MM.1S (cell line): ENCODE data around the gene CETP.

Source experiments
- DNase-seq: peaks from one replicate; pipeline ENCODE4 v3.0.0-alpha.2; 2015
- H2AFZ ChIP-seq: fragments of 300-600 bp; sonication (generic); 2 replicates; pipeline ENCODE4 v1.6.0; 2016; ENCODE audit warnings: antibody characterized with exemption, low read length
- H3F3A ChIP-seq: fragments of 300-600 bp; sonication (generic); 2 replicates; pipeline ENCODE4 v1.6.1; 2016; ENCODE audit warnings: mild to moderate bottlenecking, antibody characterized with exemption, low read length, moderate library complexity, mixed read lengths; ENCODE audit not compliant: insufficient read depth
- H3K27ac ChIP-seq: fragments of 300-600 bp; sonication (generic); 2 replicates; pipeline ENCODE4 v1.5.1; 2016; ENCODE audit warnings: mild to moderate bottlenecking, low read length
- H3K27me3 ChIP-seq: fragments of 300-600 bp; sonication (generic); replicated peaks from 2 replicates; pipeline ENCODE4 v1.6.0; 2016; ENCODE audit warnings: low read length; ENCODE audit not compliant: insufficient read depth
- H3K36me3 ChIP-seq: fragments of 300-600 bp; sonication (generic); replicated peaks from 2 replicates; pipeline ENCODE4 v1.6.1; 2016; ENCODE audit warnings: mild to moderate bottlenecking, low read length, mixed read lengths; ENCODE audit not compliant: insufficient read depth
- H3K4me1 ChIP-seq: fragments of 300-600 bp; sonication (generic); 2 replicates; pipeline ENCODE4 v1.6.1; 2016; ENCODE audit warnings: low read length, mixed read lengths
- H3K4me2 ChIP-seq: fragments of 300-600 bp; sonication (generic); 2 replicates; pipeline ENCODE4 v1.6.0; 2016; ENCODE audit warnings: low read depth, low read length
- H3K4me3 ChIP-seq: fragments of 300-600 bp; sonication (generic); 2 replicates; pipeline ENCODE4 v1.5.1; 2016; ENCODE audit warnings: low read length, mixed read lengths
- H3K79me2 ChIP-seq: fragments of 300-600 bp; sonication (generic); 2 replicates; pipeline ENCODE4 v1.6.1; 2016; ENCODE audit warnings: mixed run types, low read length, mixed read lengths
- H3K9ac ChIP-seq: fragments of 300-600 bp; sonication (generic); 2 replicates; pipeline ENCODE4 v1.6.1; 2016; ENCODE audit warnings: low read length, mixed read lengths
- H3K9me2 ChIP-seq: fragments of 300-600 bp; sonication (generic); replicated peaks from 2 replicates; pipeline ENCODE4 v1.6.1; 2016; ENCODE audit warnings: mild to moderate bottlenecking, low read length, mixed read lengths; ENCODE audit not compliant: insufficient read depth
- H3K9me3 ChIP-seq: fragments of 300-600 bp; sonication (generic); replicated peaks from 2 replicates; pipeline ENCODE4 v1.6.1; 2016; ENCODE audit warnings: mild to moderate bottlenecking, low read length, mixed read lengths; ENCODE audit not compliant: insufficient read depth
- H4K20me1 ChIP-seq: fragments of 300-600 bp; sonication (generic); 2 replicates; pipeline ENCODE4 v1.6.1; 2016; ENCODE audit warnings: mild to moderate bottlenecking, low read length, moderate library complexity, mixed read lengths; ENCODE audit not compliant: insufficient read depth
- EZH2 ChIP-seq: fragments of 300-600 bp; sonication (generic); optimal IDR thresholded peaks from 2 replicates; pipeline ENCODE3; 2017; ENCODE audit warnings: low read depth, mild to moderate bottlenecking, antibody characterized with exemption, low read length, mixed read lengths
- EZH2phosphoT487 ChIP-seq: fragments of 300-600 bp; sonication (generic); IDR thresholded peaks from 2 replicates; pipeline ENCODE4 v1.6.1; 2018; ENCODE audit warnings: antibody characterized with exemption, low read length
- TF ChIP-seq, protein P1 (sequence below): fragments of 300-600 bp; sonication (generic); IDR thresholded peaks from 2 replicates; pipeline ENCODE4 v1.5.1; 2016; ENCODE audit warnings: antibody characterized with exemption, low read length, mixed read lengths

CETP gene

DNA sequence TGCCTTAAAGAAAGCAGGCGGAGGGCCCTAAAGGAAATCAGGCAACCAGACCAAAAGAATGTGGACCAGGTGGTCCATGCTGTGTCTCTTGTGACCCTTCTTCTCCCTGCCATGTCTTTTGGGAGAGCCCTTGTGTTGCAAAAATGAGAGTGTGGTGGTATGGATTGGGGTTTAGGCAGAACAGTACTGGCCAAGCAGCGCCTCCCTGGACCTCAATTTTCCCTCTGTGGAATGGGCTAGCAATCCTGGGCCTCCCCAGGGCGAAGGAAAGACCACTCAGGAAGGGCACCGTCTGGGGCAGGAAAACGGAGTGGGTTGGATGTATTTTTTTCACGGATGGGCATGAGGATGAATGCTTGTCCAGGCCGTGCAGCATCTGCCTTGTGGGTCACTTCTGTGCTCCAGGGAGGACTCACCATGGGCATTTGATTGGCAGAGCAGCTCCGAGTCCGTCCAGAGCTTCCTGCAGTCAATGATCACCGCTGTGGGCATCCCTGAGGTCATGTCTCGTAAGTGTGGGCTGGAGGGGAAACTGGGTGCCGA is 20.1 kb downstream of the CETP start:
- Histone ChIP-seq H3K9me3 (no peaks in the 10 kb centered on the region), H3K79me2 (no peaks in the 10 kb centered on the region), H3K27me3 (peaks cover 75% of the 10 kb centered on the region), H3K4me2 (no peak overlapping the region), H3K36me3 (no peaks in the 10 kb centered on the region), H3K9ac (no peak overlapping the region), H3K9me2 (no peaks in the 10 kb centered on the region), H4K20me1 (no peaks in the 10 kb centered on the region; the same call in 1 of the 2 replicates), H3K27ac (no peak overlapping the region), H2AFZ (no peak overlapping the region), H3K4me3 (no peak overlapping the region), H3F3A (no peaks in the 10 kb centered on the region; the same call in 1 of the 2 replicates), H3K4me1 (no peaks in the 10 kb centered on the region)
- TF ChIP-seq EZH2 (no peak), EZH2phosphoT487 (no peak)
- TF ChIP-seq, protein P1, sequence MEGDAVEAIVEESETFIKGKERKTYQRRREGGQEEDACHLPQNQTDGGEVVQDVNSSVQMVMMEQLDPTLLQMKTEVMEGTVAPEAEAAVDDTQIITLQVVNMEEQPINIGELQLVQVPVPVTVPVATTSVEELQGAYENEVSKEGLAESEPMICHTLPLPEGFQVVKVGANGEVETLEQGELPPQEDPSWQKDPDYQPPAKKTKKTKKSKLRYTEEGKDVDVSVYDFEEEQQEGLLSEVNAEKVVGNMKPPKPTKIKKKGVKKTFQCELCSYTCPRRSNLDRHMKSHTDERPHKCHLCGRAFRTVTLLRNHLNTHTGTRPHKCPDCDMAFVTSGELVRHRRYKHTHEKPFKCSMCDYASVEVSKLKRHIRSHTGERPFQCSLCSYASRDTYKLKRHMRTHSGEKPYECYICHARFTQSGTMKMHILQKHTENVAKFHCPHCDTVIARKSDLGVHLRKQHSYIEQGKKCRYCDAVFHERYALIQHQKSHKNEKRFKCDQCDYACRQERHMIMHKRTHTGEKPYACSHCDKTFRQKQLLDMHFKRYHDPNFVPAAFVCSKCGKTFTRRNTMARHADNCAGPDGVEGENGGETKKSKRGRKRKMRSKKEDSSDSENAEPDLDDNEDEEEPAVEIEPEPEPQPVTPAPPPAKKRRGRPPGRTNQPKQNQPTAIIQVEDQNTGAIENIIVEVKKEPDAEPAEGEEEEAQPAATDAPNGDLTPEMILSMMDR, result no peak
- no peak for DNase-seq

DNA sequence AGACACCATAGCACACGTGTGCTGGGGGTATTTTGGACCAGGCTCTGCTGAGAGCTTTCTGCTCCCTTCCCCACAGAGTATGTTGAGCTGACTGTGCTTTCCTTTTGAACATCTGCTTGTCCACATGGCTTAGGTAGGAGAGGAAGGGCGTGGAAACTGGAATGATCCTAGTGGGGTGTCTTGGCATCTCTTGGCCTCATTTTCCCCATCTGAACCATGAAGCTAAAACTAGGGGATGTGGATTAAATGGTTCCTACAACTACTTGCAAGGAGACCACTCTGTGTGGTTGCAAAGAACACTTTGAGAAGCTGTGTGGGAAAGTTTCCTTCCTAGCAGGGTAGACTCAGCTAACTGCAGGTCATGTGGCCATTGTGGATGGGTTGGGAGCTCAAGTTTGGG is 20.9 kb downstream of the CETP start:
- H3K79me2 ChIP-seq, result no peaks in the 10 kb centered on the region
- DNase-seq, result no peak
- H3K4me3 ChIP-seq, result no peak overlapping the region
- peaks cover 69% of the 10 kb centered on the region for H3K27me3 ChIP-seq
- H3K27ac ChIP-seq, result no peak overlapping the region
- TF ChIP-seq, protein P1, result no peak
- TF ChIP-seq EZH2 (no peak), EZH2phosphoT487 (no peak)
- no peaks in the 10 kb centered on the region for H3K9me2 ChIP-seq
- no peaks in the 10 kb centered on the region for H3K36me3 ChIP-seq
- no peaks in the 10 kb centered on the region; the same call in 1 of the 2 replicates for H3F3A ChIP-seq
- no peak overlapping the region for H3K9ac ChIP-seq
- no peaks in the 10 kb centered on the region; the same call in 1 of the 2 replicates for H4K20me1 ChIP-seq
- no peak overlapping the region for H2AFZ ChIP-seq
- no peaks in the 10 kb centered on the region for H3K9me3 ChIP-seq
- no peak overlapping the region for H3K4me2 ChIP-seq
- H3K4me1 ChIP-seq, result no peaks in the 10 kb centered on the region

DNA sequence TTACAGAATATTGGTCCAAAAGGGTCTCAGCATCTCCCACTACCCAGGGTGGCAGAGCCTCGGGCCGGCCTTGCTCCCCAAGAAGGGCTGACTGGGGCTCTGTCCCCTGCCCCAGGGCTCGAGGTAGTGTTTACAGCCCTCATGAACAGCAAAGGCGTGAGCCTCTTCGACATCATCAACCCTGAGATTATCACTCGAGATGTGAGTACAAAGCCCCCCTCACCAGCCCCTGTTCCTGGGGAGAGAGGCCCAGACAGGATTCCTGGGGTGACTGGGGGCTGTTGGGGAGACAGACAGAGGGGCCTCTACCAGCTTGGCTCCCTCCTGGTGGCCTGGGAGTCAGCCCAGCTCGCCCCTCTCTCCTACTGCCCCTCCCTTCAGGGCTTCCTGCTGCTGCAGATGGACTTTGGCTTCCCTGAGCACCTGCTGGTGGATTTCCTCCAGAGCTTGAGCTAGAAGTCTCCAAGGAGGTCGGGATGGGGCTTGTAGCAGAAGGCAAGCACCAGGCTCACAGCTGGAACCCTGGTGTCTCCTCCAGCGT is 21.5 kb downstream of the CETP start:
- no peak overlapping the region for H3K27ac ChIP-seq
- no peak overlapping the region for H3K4me2 ChIP-seq
- peaks cover 67% of the 10 kb centered on the region for H3K27me3 ChIP-seq
- no peak overlapping the region for H3K4me3 ChIP-seq
- no peak for DNase-seq
- H3K79me2 ChIP-seq, result no peaks in the 10 kb centered on the region
- H3K9me3 ChIP-seq, result no peaks in the 10 kb centered on the region
- TF ChIP-seq EZH2phosphoT487 (no peak), EZH2 (no peak)
- TF ChIP-seq, protein P1, result no peak
- no peaks in the 10 kb centered on the region; the same call in 1 of the 2 replicates for H3F3A ChIP-seq
- H3K36me3 ChIP-seq, result no peaks in the 10 kb centered on the region
- H3K9me2 ChIP-seq, result no peaks in the 10 kb centered on the region
- no peaks in the 10 kb centered on the region; the same call in 1 of the 2 replicates for H4K20me1 ChIP-seq
- H2AFZ ChIP-seq, result no peak overlapping the region
- no peaks in the 10 kb centered on the region for H3K4me1 ChIP-seq
- no peak overlapping the region for H3K9ac ChIP-seq
